GM19035 (cell line): ENCODE results near the gene ATG5.

Experiments used
- ATAC-seq: cut with Tn5 transposase; IDR thresholded peaks from one replicate; pipeline ENCODE4 v1.9.1; 2021; ENCODE audit not compliant: unreplicated experiment

Gene ATG5

DNA sequence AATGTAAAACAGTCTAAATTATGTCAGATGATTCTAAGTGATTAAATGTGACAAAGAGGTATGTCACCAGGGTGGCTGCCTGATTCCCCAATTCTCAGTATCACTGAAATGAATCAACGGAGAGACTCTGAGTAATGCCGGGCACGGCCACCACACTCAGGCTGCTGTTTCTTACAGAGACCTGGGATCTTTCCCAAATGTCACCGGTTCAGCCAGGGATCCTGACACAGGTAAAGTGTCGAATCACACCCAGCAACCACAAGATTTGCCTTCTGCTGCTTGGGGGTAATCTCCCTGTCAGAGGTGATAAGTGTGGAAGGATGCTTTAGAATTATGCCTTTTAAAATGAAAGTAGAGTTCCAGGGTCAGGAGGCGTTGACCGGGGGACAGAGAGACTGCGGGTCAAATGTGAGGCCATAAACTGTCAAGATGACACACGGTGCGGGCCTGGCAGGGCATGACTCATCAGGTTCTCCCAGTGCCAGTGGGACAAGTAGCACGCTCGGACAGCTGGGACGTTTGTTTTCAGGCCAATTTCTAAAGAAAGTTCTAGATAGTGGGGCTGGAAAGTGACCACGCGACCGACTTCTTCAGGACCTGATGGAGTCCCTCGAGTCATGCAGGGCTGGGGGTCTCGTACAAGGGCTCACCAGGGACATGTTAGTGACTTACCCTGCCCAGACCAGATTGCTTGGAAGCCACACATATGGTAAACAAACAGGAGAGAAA lies 190.5 kb downstream of the ATG5 start:
- ATAC-seq: no peak
